Ovary (tissue), 3 donors: ENCODE results near the gene TMEM222.

ENCODE experiments used
- CTCF ChIP-seq, 3 donors: fragments of 450-650 bp in 2 of 3; fragments of 200-600 bp in 1 of 3; IDR thresholded peaks; one replicate each; pipeline versions ENCODE4 v1.5.1 to v1.8.0; 2016 to 2022; ENCODE audit warnings: antibody characterized with exemption in 3 of 3, mild to moderate bottlenecking in 1 of 3
- EP300 ChIP-seq: sonication (generic); formaldehyde crosslinking; IDR thresholded peaks from one replicate; pipeline ENCODE4 v1.6.1; 2017; ENCODE audit warnings: antibody characterized with exemption
- POLR2A ChIP-seq: fragments of 450-650 bp; IDR thresholded peaks from one replicate; pipeline ENCODE4 v1.6.1; 2017; ENCODE audit warnings: antibody characterized with exemption, mild to moderate bottlenecking, moderate library complexity
- donor health status: DM: no; HTN: no; CAD: no.

- TF ChIP-seq CTCF (IDR thresholded peaks at IDR 0.05): no peak
- no peak for TF ChIP-seq EP300
- TF ChIP-seq POLR2A: no peak
These were observed 36.3 kb downstream of the TMEM222 start for GRCh38 chr1:27358038-27358927.
